CD4-positive, alpha-beta T cell (primary cell): ENCODE measurements around the gene ANKRD9. TPM values are rescaled to one million over a fixed set of nuclear protein-coding genes. Genes with fewer than 3 reads are reported as not detected.

Experiments
- ATAC-seq: fragments of 200-7000 bp; cut with Tn5 transposase; one replicate; pipeline ENCODE4 v1.10.0; 2022; ENCODE audit warnings: mild to moderate bottlenecking; ENCODE audit not compliant: poor library complexity
- CTCF ChIA-PET: fragments of 350-600 bp; sonication (Branson Sonifier 250); formaldehyde crosslinking; loops from one replicate; lab custom pipeline; 2021; ENCODE audit warnings: antibody characterized with exemption, inconsistent platforms; lab: Charles Lee
- POLR2A ChIA-PET: fragments of 350-600 bp; sonication (Branson Sonifier 250); formaldehyde crosslinking; loops from one replicate; lab custom pipeline; 2021; ENCODE audit warnings: antibody characterized with exemption, inconsistent platforms; lab: Charles Lee
- DNase-seq, 14 experiments: peaks; one replicate each; pipeline ENCODE4 v3.0.0-alpha.2; 2013 to 2020; ENCODE audit warnings: mixed read lengths in 2 of 14
- H3K27ac ChIP-seq, 2 donors: one replicate each; pipeline versions ENCODE4 v1.5.1 to v1.7.0; 2013; ENCODE audit warnings: low read length in 2 of 2, low read depth in 1 of 2, mild to moderate bottlenecking in 1 of 2
- H3K27me3 ChIP-seq, 2 experiments: 1 replicate in 1 of 2; 2 replicates in 1 of 2; pipeline versions ENCODE4 v1.6.1 to v1.7.0; 2013; ENCODE audit warnings: low read length in 2 of 2, control low read depth in 1 of 2, mild to moderate bottlenecking in 1 of 2, moderate library complexity in 1 of 2; ENCODE audit not compliant: insufficient read depth in 2 of 2, control insufficient read depth in 1 of 2
- H3K36me3 ChIP-seq: one replicate; pipeline ENCODE4 v1.6.1; 2013; ENCODE audit warnings: low read length, control low read depth; ENCODE audit not compliant: insufficient read depth
- H3K4me1 ChIP-seq: one replicate; pipeline ENCODE4 v1.6.1; 2013; ENCODE audit warnings: low read length, control low read depth; ENCODE audit not compliant: insufficient read depth
- H3K4me3 ChIP-seq: one replicate; pipeline ENCODE4 v1.5.1; 2013; ENCODE audit warnings: mild to moderate bottlenecking, low read length, moderate library complexity
- H3K9me3 ChIP-seq, 2 experiments: 1 replicate in 1 of 2; 2 replicates in 1 of 2; pipeline versions ENCODE4 v1.6.1 to v1.7.0; 2013; ENCODE audit warnings: low read length in 2 of 2, mild to moderate bottlenecking in 2 of 2, control low read depth in 1 of 2, moderate library complexity in 1 of 2; ENCODE audit not compliant: control insufficient read depth in 1 of 2, insufficient read depth in 1 of 2
- H3K27ac Mint-ChIP-seq: one replicate; pipeline ENCODE4 v1.8.0; 2020; ENCODE audit warnings: mixed read lengths
- H3K27me3 Mint-ChIP-seq: one replicate; pipeline ENCODE4 v1.8.0; 2021; ENCODE audit warnings: mixed read lengths
- H3K36me3 Mint-ChIP-seq: one replicate; pipeline ENCODE4 v1.8.0; 2021; ENCODE audit warnings: low read depth, mixed read lengths
- H3K4me1 Mint-ChIP-seq: one replicate; pipeline ENCODE4 v1.8.0; 2021; ENCODE audit warnings: low read depth, mixed read lengths
- H3K4me3 Mint-ChIP-seq: one replicate; pipeline ENCODE4 v1.8.0; 2020; ENCODE audit warnings: mild to moderate bottlenecking, mixed read lengths
- H3K9me3 Mint-ChIP-seq: one replicate; pipeline ENCODE4 v1.8.0; 2020; ENCODE audit warnings: mixed read lengths
- intact Hi-C, 2 experiments: fragments of 100-400 bp; cut with DNase I in 1 of 2; cut with micrococcal nuclease in 1 of 2; formaldehyde crosslinking; loops; one replicate each; pipeline versions ENCODE4 v1.15.1 to v1.9.0; 2023 to 2025; cut with DNase I, micrococcal nuclease
- total RNA-seq, 174 experiments: library from RNA in 2 of 174; stranded (reverse) in 2 of 174; gene quantifications; one replicate each; pipeline ENCODE4 v1.2.3 and lab custom pipeline; 2021 to 2026
- TF ChIP-seq, protein P1 (sequence below): fragments of 200-600 bp; IDR thresholded peaks from one replicate; pipeline ENCODE4 v1.8.0; 2022; ENCODE audit warnings: antibody characterized with exemption, mild to moderate bottlenecking

The ANKRD9 gene
- total RNA-seq, 2 experiments from 2014 or later: 4.4 to 5.5 TPM

- no peaks in the 10 kb centered on the region for H3K27me3 Mint-ChIP-seq
- no peaks in the 10 kb centered on the region for H3K9me3 Mint-ChIP-seq
- Histone ChIP-seq H3K4me1 (peaks cover 13% of the 10 kb centered on the region), H3K27ac (no peak overlapping the region), H3K27me3 (no peaks in the 10 kb centered on the region), H3K4me3 (no peak overlapping the region), H3K9me3 (no peaks in the 10 kb centered on the region), H3K36me3 (peaks cover 13% of the 10 kb centered on the region)
- POLR2A ChIA-PET: no interaction called here
- TF ChIP-seq, protein P1, sequence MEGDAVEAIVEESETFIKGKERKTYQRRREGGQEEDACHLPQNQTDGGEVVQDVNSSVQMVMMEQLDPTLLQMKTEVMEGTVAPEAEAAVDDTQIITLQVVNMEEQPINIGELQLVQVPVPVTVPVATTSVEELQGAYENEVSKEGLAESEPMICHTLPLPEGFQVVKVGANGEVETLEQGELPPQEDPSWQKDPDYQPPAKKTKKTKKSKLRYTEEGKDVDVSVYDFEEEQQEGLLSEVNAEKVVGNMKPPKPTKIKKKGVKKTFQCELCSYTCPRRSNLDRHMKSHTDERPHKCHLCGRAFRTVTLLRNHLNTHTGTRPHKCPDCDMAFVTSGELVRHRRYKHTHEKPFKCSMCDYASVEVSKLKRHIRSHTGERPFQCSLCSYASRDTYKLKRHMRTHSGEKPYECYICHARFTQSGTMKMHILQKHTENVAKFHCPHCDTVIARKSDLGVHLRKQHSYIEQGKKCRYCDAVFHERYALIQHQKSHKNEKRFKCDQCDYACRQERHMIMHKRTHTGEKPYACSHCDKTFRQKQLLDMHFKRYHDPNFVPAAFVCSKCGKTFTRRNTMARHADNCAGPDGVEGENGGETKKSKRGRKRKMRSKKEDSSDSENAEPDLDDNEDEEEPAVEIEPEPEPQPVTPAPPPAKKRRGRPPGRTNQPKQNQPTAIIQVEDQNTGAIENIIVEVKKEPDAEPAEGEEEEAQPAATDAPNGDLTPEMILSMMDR: no peak
- H3K4me3 Mint-ChIP-seq: no peak overlapping the region
- no peak overlapping the region for H3K27ac Mint-ChIP-seq
- H3K4me1 Mint-ChIP-seq: no peaks in the 10 kb centered on the region
- peaks cover 10% of the 10 kb centered on the region for H3K36me3 Mint-ChIP-seq
- ATAC-seq (peak; percentile 78), DNase-seq (peak in 3 of 14 experiments; percentile 54 to 61 (median 59))
- intact Hi-C loops: no loop called here
- CTCF ChIA-PET: no interaction called here
These were observed 9.4 kb downstream of the ANKRD9 start for GRCh38 chr14:102500158-102500662.

DNA sequence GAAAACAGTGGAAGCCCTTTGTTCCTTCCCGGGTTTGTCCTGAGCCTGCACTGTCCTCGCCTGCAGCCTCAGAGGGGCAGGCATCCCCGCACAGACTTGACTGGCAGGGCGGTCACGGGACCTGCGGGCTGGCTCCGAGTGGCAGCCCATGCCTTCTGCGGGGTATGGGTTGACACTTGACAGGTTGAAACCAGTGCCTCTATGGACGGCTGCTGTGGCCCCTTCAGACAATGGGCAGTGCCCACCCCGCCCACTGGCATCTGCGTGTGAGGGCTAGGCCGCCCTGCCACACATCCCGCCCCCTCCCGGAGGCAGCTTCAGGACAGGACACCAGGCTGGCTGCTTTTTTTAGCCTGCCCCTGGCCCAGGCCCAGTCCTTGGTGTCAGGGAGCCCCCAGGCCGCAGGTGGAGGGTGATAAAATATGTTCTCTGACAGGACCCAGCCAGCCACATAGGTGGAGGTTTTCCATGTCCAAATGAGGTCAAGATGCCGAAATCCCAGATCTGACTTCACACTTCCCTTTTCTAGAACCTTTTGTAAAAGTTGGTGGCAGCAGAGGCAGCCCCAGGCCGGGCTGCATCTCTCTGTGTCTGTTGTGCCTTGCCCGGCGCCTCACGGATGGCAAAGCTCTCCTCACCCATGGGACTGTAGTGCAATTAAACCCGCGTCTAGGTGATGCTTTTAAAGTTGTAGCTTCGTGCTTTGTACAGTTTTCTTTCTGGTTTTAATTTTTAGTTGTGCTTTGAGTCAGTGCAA, 10.0 kb downstream of the ANKRD9 start:
- no peak overlapping the region for H3K27ac Mint-ChIP-seq
- H3K4me1 Mint-ChIP-seq: no peaks in the 10 kb centered on the region
- CTCF ChIA-PET: no interaction called here

GRCh38 chr14:102498678-102499265, 10.8 kb downstream of the ANKRD9 start:
- ChIA-PET CTCF (no interaction called here), POLR2A (no interaction called here)
- H3K27ac Mint-ChIP-seq: no peak overlapping the region
- H3K4me3 ChIP-seq: no peak overlapping the region
- ATAC-seq: no peak
- H3K36me3 ChIP-seq: peaks cover 13% of the 10 kb centered on the region
- H3K9me3 Mint-ChIP-seq: no peaks in the 10 kb centered on the region
- H3K27me3 ChIP-seq: no peaks in the 10 kb centered on the region
- intact Hi-C loops: no loop called here
- H3K27ac ChIP-seq: no peak overlapping the region
- H3K4me3 Mint-ChIP-seq: no peak overlapping the region
- TF ChIP-seq, protein P1: no peak
- no peaks in the 10 kb centered on the region for H3K9me3 ChIP-seq
- H3K4me1 Mint-ChIP-seq: no peaks in the 10 kb centered on the region
- no peak for DNase-seq
- H3K4me1 ChIP-seq: peaks cover 13% of the 10 kb centered on the region
- no peaks in the 10 kb centered on the region for H3K27me3 Mint-ChIP-seq
- H3K36me3 Mint-ChIP-seq: peaks cover 10% of the 10 kb centered on the region

More for the DNA sequence above, 10.0 kb downstream of the ANKRD9 start:
- DNase-seq: no peak
- TF ChIP-seq, protein P1: no peak
- H3K4me3 Mint-ChIP-seq: no peak overlapping the region
- no peak overlapping the region for H3K4me3 ChIP-seq
- H3K9me3 Mint-ChIP-seq: no peaks in the 10 kb centered on the region
- peaks cover 13% of the 10 kb centered on the region for H3K4me1 ChIP-seq
- peaks cover 10% of the 10 kb centered on the region for H3K36me3 Mint-ChIP-seq
- H3K27me3 Mint-ChIP-seq: no peaks in the 10 kb centered on the region
- ATAC-seq: no peak
- H3K27ac ChIP-seq: no peak overlapping the region
- no peaks in the 10 kb centered on the region for H3K9me3 ChIP-seq
- intact Hi-C loops: no loop called here
- H3K27me3 ChIP-seq: no peaks in the 10 kb centered on the region
- POLR2A ChIA-PET: no interaction called here
- peaks cover 13% of the 10 kb centered on the region for H3K36me3 ChIP-seq
